HG03064 (cell line): ENCODE measurements around the gene SLC28A1.

ENCODE experiments used
- ATAC-seq: cut with Tn5 transposase; IDR thresholded peaks from one replicate; pipeline ENCODE4 v1.9.1; 2021; ENCODE audit warnings: low read depth; ENCODE audit not compliant: unreplicated experiment

Gene SLC28A1

GRCh38 chr15:84988909-84989644 lies 104.6 kb downstream of the SLC28A1 start:
- ATAC-seq = no peak

- ATAC-seq = no peak
Observed at GRCh38 chr15:84990507-84990906, 106.0 kb downstream of the SLC28A1 start.

- ATAC-seq = no peak
Observed at GRCh38 chr15:84991014-84991712, 106.7 kb downstream of the SLC28A1 start.

- ATAC-seq = no peak
Observed at GRCh38 chr15:84992157-84992944, 107.9 kb downstream of the SLC28A1 start.
